Renal cortex interstitium (tissue), 11 donors: ENCODE results near the gene GNAS. TPM values are rescaled to one million over a fixed set of nuclear protein-coding genes. Genes with fewer than 3 reads are reported as not detected.
A peak's percentile ranks its signal among the peaks of the same experiment; 100 is the strongest.
"Not testable (repeated sequence)": the region's sequence is repeated elsewhere in the genome, so short reads cannot be mapped to it uniquely, and the experiment has no call there.

Experiments
- DNase-seq, 11 donors: peaks; one replicate each; pipeline ENCODE4 v3.0.0-alpha.2; 2013; ENCODE audit warnings: low read depth in 9 of 11, low spot score in 4 of 11; ENCODE audit errors: extremely low read depth in 1 of 11
- polyA plus RNA-seq, 3 donors: library from polyadenylated mRNA; unstranded; fragments of 120-200 nt; gene quantifications; one replicate each; pipeline ENCODE4 v1.2.1, GENCODE V29; 2013; ENCODE audit not compliant: insufficient read length in 3 of 3

GNAS gene
- polyA plus RNA-seq, 3 donors: 1,846 to 2,284 (median 1,968) TPM

DNA sequence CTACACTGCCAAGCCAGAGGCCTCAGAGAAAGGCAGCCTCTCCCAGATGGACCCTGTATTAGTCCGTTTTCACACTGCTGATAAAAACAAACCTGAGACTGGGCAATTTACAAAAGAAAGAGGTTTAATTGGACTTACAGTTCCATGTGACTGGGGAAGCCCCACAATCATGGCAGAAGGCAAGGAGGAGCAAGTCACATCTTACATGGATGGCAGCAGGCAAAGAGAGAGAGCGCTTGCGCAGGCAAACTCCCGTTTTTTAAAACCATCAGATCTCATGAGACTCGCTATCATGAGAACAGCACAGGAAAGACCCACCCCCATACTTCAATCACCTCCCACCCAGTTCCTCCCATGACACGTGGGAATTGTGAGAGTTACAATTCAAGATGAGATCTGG lies 32.0 kb upstream of the GNAS start:
- not testable (repeated sequence) for DNase-seq

DNA sequence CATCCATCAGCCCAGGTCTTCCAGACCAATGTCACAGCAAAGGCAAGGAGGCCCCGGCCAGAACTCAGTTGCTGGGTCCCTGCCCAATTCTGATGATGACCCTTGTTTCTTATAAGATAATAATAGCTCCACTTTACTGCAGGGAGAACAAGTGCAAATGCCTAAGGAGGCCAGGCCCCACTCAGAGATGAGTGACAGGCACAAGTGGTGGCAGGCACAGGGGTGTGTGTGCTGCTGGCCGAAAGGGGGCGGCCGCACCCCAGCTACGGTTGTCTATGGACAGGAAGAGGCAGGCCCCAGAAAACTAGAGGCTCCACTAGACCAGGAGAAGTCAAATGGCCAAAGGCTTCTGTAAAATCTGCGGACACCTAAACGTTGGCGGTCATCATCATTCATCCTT lies 30.4 kb upstream of the GNAS start:
- no peak for DNase-seq

DNA sequence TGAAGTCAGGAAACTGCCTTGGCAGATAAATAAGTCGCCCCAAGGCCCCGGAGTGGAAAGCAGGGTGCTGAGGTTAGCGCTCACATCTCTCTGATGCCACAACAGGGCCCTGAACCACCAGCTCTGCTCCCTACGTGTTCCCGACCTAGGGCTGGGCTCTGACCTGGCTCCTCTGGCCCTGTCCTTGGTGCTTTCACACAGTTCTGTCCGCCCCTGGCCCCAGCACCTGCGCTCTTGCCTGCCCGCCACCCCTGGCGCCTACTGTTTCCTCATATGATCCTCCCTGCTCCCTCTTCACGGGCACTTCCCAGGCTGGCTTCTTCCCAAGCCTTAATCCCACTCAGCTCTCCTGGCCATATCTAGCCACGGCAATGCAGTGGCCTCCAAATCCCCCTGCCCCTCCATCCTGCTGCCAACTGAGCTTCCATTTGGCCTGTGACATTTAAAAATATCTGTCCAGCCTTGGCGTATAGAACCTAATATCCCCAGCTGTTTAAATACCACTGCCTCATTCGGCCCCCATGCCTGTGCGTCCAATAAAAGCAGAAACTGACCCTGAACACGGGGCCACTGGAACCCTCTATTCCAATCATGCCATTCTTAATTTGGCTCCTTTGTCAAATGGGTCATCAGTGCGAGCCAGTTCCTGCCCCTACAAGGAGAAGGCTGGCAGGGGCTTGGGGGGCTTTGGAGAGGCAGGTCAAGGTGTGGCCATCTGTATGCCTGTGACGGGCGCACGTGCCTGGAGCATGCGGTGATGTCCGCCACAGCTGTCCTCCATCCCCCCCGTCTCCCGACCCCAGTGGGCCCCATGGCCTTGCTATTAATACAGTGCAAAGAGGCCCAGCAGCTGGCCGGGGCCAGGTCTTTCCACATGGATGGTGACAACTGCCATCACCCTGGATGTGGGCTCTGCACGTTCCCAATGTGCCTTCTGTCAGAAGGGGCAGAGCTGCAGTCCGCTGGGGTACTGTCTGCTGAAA lies 29.5 kb upstream of the GNAS start:
- no peak for DNase-seq

DNA sequence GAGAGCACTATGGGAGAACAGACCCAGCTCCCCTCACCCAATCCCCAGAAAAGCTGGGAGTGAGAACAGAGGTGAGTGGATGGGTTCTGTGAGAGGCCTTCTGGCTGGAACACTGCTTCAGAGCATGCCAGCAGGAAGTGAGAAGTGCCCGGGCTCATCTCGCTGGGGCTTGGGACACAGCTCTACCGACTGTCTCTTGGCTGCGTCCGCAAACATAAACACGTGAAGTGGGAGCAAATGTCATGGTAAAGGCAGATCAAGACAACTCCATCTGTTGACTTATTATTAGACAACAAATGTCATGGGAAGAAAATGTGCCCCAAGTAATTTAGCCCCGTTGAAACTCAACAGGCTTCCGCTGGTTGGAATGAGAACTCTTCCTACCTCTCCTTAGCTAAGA lies 27.7 kb upstream of the GNAS start:
- no peak for DNase-seq

DNA sequence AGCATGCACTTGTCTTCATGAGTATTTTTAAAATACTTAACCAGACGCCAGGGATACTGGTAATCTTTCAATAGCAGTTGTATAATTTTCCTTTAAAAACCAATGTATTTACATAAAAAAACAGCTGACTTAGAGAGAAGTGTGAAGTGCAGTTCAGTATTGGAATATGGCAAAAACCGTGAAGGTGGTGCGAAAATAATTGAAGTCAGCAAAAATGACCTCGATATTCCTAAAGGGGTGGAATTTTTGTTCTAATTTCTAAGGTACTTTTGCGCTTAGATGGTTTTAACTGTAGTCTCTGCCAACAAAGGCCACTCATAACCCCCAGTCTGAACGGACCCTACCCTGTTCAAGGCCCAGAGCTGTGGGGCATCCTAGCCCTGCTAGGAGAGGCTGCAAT lies 27.1 kb upstream of the GNAS start:
- no peak for DNase-seq

DNA sequence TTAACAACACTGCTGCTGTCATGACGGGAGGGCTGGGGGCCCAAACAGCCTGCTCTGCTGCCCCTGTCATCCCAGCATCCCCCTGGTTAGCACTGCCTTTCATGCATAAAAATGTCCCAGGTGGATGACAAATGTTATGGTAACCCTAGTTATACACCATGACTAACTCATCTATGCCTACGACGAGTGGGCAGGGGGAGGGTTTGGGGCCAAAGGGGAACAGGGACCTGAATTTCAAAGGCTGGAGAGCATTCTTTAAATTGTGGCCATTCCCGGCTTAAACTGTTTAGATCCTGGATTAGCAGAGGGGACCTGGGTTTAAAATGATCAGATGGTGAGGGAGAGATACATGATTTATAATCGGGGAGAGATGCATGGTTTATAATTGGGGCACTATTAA lies 26.2 kb upstream of the GNAS start:
- DNase-seq: no peak

DNA sequence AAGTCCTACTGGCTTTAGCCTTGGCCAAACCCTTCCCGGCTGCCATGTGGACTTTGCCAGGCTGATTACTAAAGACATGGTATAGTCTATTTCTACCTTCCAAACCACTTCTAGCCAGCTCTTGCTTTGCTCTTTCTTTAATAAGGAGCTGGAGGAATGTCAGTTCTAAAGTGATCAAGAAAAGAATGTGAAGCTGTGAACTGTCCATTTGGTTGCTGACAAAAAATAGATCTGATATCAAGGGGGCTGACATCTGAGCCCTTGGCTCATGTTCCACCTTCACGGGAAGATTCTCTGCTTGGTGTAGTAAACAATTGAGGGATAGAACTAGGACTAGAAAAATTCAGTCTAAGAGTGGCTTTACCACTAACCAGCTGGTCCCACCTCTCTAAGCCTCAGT lies 24.4 kb upstream of the GNAS start:
- DNase-seq: no peak

DNA sequence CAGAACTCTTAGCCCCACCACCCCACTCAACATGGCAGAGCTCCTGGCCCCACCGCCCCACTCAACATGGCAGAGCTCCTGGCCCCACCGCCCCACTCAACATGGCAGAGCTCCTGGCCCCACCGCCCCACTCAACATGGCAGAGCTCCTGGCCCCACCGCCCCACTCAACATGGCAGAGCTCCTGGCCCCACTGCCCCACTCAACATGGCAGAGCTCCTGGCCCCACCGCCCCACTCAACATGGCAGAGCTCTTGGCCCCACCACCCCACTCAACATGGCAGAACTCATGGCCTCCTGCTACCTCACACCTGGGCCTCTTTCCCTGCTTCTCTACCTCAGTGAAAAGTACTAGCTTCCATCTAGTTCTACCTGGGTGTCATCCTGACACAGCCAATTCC lies 23.7 kb upstream of the GNAS start:
- not testable (repeated sequence) for DNase-seq

DNA sequence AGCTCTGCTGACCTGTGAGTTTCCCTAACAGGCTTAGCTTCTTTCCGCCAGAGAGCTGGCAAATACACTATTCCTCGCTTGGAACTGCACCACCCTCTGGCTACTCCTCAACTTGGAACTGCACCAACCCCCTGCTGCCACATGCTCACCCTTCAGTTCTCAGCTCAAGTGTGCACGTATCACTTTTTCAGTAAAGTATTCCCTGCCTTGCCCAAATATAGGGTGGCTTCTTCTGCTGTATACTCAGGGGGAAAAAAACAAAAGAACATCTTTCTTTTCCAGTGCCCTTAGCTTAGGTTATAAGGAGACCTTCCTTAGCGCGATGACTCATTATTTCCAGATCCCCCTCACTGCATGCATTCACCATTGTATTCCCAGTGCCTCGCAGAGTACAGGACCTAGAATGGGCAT lies 23.0 kb upstream of the GNAS start:
- no peak for DNase-seq

DNA sequence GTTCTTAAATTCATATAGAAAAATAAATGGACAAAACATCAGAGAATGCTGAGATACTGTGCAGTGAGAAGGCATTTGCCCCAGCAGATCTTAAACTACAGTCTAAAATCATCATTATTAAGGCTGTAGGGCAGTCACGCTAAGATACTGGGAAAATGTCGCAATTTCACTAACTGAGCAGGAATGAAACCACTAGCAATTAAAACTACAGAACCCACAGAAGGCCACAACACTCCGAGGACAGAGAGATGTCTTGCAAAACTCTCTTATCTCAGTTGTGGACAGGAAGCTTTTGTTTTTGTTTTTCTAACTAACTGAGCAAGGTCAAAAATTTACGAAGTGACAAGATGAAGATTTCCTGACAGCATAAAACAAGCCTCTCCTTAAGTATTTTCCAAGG lies 20.1 kb upstream of the GNAS start:
- no peak for DNase-seq

DNA sequence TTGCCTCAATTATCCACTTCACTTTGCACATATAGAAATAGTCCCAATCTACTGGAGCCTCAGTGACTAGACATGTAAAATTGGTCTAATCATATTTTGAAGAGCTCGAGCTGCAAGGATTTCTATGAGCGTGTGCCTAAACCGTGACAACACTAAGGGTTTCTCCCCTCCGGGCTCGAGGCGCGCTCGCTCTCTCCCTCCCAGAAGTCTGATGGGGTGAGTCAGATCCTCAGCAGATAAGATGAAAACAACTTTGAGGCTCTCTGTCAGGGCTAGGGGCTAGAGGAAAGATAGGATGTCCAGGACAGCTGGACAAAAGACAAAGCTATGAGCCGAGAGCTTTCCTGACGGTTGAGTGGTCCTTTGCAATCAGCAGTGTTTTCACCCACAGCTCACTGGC lies 18.6 kb upstream of the GNAS start:
- DNase-seq: no peak

DNA sequence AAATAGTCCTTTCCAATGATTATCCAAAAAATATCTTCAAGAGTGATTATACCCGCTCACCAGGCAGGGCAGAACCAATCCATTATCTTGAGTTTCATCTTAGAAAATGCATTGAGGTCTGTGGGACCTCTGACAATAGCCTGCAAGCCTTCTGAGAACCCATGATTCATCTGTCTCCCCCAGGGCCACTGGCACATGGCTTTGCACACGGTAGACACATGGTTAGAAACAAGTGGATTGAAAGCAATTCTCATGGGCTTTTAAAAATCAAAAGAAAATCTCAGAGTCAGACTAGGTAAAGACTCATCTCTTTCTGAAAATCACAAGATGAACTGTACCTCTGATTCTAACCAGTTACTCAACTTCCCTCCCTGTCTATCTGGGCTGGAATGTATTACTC lies 17.3 kb upstream of the GNAS start:
- DNase-seq: no peak

DNA sequence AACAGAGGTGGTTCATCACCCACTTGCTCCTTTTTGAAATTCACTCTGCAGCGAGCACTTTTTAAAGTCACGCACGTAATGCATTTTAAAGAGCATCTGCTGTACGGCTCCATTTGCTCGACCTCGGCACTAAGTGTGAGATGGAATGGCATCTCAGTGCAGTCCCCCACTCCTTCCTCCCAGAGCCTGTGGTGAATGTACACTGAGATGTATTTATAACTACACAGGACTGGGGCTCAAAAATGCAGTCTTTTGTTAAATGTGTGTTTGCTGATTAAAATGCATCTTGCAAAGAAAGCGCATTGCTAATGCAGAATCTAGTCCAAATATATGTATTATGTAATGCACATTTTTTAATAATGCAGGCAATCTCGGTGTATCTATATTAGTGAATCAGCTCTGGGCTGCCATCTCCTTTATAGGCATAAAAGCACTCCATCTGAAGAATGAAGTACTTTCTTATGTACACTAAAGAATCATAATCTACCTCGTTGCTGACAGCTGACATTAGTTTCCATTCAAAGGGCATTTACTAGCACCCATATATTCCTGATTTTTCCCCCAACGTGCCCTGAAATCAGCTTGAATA lies 15.8 kb upstream of the GNAS start:
- no peak for DNase-seq

DNA sequence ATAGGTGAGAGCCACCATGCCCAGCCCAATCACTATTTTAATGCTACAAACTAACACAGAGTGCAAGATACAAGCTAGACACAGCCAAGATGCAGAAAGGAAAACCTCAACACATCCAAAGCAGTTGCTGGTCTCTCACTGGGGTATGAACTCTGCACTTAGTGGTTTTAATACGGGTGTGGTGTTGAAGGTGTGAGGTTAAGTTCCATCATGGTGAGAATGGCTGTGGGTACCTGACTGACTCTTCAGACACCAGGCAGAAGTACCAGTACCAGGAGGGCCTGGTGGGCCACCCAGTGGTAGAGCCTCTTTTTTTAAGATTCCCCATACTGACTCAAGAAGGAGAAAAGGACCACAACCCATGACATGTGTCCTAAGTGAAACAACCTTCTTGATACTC lies 14.8 kb upstream of the GNAS start:
- DNase-seq: no peak

DNA sequence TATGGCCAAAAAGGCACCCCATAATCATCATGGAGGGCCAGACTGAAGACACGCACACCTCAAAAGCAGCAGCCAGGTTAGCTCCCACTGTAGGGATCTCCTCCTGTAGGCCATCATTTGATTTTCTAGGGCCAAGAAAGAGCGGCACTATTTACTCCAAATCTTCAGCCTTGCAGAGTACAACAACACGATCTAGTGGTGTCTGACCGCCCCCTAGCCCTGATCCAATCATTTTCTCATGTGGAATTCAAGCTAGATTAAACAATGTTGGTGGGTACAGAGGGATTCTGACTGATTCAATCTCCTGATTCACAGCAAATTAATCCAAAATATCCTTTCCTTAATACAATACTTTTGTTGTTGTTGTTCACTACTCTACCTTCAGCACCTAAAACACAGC lies 14.3 kb upstream of the GNAS start:
- DNase-seq: no peak

DNA sequence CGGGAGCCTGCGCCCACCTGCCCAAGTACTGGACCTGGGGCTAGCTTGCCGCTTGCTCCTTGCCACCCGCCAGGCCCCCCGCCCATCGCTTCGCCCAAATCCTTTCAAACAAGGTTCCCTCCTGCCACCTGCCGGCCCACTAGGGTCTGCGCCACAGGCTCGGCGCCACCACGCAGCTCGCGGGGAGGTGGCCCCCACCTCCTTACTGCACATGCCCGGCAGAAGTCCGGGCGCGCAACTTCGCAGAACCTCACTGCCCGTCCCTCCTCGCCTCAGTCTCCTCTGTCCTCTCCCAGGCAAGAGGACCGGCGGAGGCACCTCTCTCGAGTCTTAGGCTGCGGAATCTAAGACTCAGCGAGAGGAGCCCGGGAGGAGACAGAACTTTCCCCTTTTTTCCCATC lies 13.0 kb upstream of the GNAS start:
- peak in 4 of 11 donors; percentile 38 to 53 (median 45) for DNase-seq

DNA sequence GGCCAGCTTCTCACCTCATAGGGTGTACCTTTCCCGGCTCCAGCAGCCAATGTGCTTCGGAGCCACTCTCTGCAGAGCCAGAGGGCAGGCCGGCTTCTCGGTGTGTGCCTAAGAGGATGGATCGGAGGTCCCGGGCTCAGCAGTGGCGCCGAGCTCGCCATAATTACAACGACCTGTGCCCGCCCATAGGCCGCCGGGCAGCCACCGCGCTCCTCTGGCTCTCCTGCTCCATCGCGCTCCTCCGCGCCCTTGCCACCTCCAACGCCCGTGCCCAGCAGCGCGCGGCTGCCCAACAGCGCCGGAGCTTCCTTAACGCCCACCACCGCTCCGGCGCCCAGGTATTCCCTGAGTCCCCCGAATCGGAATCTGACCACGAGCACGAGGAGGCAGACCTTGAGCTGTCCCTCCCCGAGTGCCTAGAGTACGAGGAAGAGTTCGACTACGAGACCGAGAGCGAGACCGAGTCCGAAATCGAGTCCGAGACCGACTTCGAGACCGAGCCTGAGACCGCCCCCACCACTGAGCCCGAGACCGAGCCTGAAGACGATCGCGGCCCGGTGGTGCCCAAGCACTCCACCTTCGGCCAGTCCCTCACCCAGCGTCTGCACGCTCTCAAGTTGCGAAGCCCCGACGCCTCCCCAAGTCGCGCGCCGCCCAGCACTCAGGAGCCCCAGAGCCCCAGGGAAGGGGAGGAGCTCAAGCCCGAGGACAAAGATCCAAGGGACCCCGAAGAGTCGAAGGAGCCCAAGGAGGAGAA lies 12.3 kb upstream of the GNAS start:
- DNase-seq: no peak

DNA sequence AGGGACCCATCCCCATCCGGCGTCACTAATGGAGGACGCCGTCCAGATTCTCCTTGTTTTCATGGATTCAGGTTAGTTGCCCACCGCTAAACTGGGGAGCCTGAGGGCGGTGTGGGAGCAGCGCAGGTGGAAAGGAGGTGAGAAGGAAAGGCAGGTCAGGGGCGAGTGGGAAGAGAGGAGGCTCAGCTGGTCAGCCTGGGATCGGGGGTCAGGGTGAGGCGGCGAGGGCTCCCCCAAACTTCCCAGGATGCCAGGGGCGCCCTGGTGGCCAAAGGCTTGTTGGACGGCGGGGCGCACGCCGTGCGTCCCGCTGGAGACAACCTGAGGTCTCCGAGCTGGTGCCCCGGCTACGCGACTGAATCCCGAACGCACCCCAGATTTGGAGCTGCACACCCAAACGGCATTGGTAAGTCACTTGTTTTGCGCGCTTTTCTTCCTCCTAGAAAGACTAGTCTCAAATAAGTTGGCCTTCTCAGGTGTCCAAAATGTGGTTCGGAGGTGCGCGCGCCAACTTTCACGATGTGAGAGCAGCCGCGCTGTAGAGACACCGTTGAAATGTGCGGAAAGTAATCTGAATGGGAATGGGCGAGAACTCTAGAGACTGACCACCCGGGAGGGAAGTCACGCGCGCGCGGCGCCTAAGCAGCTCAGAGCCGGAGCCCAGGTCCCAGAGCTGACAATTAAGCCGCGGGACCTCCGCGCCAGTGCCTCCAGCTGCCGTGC lies 11.5 kb upstream of the GNAS start:
- DNase-seq: no peak

DNA sequence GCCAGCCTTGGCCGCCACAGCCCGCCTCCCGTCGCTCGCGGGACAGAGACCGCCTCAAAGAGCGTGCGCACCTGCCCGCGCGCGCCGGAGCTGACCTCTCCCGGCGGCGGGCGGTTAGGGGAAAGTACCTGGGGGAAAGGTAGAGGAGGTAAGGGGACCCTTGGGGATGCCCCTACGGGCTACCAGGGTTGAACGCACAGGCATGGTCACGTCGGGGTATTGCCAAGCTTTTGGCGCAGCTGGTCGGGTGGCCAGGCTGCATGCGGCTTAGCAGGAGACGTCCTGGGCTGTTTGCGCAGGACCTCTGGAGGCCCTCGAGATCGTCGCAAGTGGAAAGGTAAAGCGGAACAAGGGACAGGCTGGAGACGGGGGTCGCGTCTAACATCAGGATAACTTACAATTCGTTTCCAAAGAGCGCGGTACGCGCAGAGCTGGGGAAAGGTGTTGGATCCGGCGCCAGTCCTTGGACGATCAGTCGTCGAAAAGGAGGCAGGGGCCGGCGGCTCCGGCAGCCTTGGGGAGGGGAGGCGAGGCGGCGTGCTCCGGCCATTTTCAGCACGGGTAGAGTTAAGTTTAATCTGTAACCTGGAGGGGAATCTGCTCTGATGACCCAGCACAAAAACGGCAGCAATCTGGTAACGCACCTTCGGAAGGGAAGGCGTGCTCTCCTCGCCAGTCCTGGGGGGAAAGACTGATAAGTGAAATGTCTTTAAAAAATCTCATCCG lies 10.8 kb upstream of the GNAS start:
- no peak for DNase-seq
